UCSD-AML1 (cell line): ENCODE measurements around the gene ACOX3.
A peak's percentile ranks its signal among the peaks of the same experiment; 100 is the strongest.

Experiments
- DNase-seq: peaks from one replicate; lab custom pipeline; 2025; ENCODE audit not compliant: unreplicated experiment; lab: John Stamatoyannopoulos, UW

ACOX3 gene

GRCh38 chr4:8325291-8325973, 115.1 kb downstream of the ACOX3 start:
- no peak for DNase-seq

DNA sequence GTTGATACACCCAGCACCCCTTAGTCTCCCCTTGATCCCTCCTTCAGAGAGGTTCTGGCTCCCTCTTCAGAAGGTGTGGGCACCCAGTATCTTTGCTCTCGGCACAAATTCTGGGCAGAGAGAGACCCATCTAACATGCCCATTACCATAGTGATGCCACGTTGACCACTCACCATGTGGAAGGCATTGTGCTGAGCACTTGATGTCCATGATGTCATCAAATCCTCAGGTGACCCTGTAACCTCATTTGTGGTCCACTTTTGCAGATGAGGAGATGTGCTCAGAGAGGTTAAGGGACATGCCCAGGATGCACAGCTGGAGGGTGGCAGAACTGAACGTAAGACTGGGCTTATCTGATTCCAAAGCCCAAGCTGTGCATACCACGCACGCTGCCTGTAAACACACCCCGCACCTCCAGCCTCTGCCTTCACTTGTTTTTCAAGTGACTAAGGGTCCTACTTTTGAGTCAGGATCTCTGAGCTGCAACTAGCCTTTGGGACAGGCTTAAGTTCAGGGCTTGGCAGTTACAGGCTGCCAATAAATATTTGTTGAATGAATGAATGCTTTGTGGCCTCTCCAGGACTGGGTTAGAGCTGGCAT, 115.8 kb downstream of the ACOX3 start:
- DNase-seq, result no peak

- DNase-seq, result no peak
Measured at GRCh38 chr4:8323947-8324555, 116.5 kb downstream of the ACOX3 start.

DNA sequence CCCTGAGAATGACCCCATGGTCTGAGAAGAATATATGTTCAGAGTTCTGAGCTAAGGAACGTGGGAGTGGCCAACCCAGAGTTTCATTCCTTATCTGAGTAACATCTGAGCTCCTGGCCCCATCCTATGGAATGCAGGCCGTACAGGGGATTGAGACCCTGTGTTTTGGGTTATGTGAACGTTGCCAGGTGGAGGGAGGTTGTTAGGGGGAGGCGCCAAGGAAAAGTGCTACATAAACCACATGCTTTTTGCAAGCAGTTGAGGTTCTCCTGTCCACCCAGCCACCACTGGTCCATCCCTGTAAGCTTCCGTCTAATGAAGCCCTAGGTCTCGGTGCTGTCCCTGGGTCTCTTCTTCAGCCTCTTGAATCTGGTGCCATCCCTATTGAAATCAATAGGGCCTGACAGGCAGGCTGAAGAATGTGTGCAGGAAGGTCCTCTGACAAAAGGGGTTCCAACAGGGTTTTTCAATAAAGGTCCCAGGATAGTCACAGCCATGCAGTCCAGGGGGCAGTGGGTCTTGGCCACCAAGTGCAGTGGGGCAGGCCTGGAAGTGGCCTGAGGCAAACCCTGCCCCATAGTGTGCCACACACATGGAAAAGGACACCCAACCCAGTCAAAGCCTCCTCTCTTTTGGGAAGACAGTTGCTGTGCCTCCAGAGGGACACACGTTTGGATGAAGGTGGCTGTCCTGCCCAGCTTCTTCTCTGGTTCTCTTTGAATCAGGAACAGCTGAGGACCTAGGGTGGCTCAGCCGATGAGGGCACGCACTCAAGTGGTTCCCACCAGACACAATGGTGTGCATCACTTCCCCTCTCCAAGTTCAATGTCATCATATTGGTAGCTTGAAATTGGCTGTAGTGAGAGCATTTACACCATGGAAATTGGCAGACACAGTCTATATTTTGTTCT, 117.5 kb downstream of the ACOX3 start:
- no peak for DNase-seq

DNA sequence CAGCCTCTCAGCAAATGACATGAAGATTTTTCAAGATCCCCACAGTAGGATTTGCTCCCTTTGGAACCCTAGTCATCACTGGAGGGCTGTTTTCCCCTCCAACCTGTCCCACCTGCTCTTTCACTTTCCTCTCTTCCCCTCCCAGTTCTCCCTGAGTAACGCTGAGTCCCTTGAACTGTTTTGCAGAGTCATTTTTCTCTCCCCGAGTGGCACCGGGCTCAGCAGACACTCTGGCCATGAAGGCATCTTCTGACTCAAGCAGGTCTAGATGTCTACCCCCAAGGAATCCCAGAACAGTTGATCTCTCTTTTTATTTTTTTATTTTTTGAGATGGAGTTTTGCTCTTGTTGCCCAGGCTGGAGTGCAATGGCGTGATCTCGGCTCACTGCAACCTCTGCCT, 118.8 kb downstream of the ACOX3 start:
- DNase-seq, result no peak

DNA sequence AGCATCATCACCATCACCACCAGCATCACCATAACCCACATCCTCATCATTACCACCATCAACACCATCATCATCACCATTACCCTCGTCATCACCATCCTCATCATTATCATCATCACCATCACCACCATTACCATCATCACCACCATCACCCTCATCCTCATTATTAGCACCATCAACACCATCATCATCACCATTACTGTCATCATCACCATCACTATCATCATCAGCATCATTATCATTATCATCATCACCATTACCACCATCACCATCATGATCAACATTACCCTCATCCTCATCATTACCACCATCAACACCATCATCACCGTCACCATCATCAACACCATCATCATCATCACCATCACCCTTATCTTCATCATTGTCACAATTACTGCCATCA, 119.3 kb downstream of the ACOX3 start:
- DNase-seq, result no peak

DNA sequence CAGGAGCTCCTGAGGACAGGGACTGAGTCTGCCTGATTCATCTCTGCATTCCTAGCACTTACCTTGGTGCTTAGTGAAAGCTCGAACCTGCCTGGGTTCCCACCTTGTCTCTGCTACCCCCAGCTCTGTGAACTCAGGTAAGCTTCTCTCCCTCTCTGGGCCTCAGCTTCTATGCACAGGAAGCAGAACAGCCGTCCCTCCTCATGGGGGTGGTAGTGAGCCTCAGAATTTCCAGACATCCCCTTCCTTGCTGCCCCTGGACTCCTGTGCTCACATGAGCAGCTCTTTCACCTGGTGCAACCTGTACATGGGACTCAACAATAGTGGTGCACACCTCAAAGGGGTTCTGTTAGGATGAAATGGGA, 120.2 kb downstream of the ACOX3 start:
- DNase-seq, result no peak

- DNase-seq, result peak; percentile 49
Measured at GRCh38 chr4:8319731-8320385, 120.7 kb downstream of the ACOX3 start.

DNA sequence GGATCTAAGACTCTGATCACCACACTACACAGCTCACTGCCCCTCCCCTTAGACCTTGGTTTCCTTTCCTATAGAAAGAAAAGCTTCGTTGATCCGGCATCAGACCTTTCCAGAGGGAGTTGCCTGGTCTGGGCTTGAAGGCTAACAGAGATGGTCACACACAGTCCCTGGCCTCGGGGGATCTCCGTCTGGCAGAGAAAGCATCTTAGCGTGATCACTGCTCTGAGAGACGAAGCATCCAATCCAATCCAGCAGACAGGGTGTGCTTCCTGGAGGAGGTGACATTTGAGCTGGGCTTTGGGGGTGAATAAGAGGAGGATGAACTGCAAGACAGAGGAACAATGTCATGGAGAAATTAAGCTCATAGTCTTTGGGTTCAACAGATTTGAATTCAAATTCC, 121.5 kb downstream of the ACOX3 start:
- DNase-seq, result no peak

- DNase-seq, result no peak
Measured at GRCh38 chr4:8318509-8318908, 122.0 kb downstream of the ACOX3 start.

GRCh38 chr4:8317474-8317873, 123.0 kb downstream of the ACOX3 start:
- no peak for DNase-seq

DNA sequence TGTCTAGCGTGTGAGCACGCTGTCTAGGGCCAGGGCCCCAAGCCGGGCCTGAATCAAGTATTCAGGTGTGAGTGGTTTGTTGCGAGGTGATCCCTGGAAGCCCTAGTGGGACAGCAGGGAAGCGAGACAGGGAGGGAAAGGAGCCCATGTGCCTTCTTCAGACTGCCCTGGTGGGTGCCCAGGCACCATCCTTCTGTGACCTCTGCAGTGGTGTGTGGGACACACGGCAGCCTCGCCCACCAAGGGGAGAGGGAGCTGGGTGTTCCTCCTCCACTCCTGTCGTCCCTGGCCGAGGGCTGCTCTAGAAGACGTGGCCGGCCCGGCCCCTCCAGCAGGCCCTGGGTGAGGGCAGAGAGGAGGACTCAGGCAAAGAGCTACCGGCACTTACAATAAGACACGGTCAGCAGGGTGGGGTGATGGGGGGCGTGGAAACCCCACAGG, 123.6 kb downstream of the ACOX3 start:
- no peak for DNase-seq
